Measurements from ENCODE around the gene KRTAP5-9.
"Not testable (repeated sequence)": the region's sequence is repeated elsewhere in the genome, so short reads cannot be mapped to it uniquely, and the experiment has no call there.

The KRTAP5-9 gene

GRCh38 chr11:71534711-71535608 lies 13.3 kb upstream of the KRTAP5-9 start:
- DNase-seq = not testable (repeated sequence)

- DNase-seq = no peak
Measured at GRCh38 chr11:71535825-71536224, 12.4 kb upstream of the KRTAP5-9 start.

- DNase-seq = no peak
Measured at GRCh38 chr11:71537537-71537936, 10.7 kb upstream of the KRTAP5-9 start.

GRCh38 chr11:71537977-71538665 lies 10.1 kb upstream of the KRTAP5-9 start, which contains the start of gene KRTAP5-8:
Gene KRTAP5-8 (plus strand): TSS chr11:71538025. CDS start chr11:71538056, 31 bp downstream.
- not testable (repeated sequence) for DNase-seq

DNA sequence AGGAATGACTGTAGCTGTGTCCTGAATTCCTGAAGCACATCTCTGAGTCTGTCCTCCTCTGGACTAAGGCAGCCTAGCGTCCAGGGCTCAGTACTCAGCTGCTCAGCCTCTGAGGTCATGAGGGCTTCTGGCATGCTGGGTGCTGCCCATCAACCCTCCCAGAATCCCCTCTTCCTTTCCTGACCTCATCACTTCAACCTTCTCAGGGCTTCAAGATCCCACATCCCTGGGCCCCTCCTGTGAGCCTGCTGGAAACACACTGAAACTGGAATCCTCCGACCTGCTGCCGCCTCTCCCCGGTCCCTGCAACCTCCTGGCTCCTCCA lies 9.6 kb upstream of the KRTAP5-9 start:
- DNase-seq = no peak

GRCh38 chr11:71539017-71539416 lies 9.2 kb upstream of the KRTAP5-9 start:
- no peak for DNase-seq

DNA sequence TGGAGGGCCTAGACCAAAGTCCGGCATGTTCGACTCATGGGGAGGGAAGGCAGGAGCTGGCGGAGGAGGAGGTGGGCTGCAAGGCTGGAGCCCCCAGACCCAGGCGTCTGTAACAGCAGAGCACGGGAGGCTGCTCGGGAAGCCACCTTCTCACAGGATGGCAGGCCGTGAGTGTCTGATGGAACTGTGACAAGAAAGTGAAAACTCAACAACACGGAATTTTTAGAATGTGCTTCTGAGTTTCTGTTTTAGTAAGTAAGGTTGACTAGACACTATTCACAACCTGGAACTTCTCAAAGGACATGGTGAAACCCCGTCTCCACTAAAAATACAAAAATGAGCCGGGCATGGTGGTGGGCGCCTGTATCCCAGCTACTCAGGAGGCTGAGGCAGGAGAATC lies 8.2 kb upstream of the KRTAP5-9 start:
- DNase-seq = not testable (repeated sequence)

DNA sequence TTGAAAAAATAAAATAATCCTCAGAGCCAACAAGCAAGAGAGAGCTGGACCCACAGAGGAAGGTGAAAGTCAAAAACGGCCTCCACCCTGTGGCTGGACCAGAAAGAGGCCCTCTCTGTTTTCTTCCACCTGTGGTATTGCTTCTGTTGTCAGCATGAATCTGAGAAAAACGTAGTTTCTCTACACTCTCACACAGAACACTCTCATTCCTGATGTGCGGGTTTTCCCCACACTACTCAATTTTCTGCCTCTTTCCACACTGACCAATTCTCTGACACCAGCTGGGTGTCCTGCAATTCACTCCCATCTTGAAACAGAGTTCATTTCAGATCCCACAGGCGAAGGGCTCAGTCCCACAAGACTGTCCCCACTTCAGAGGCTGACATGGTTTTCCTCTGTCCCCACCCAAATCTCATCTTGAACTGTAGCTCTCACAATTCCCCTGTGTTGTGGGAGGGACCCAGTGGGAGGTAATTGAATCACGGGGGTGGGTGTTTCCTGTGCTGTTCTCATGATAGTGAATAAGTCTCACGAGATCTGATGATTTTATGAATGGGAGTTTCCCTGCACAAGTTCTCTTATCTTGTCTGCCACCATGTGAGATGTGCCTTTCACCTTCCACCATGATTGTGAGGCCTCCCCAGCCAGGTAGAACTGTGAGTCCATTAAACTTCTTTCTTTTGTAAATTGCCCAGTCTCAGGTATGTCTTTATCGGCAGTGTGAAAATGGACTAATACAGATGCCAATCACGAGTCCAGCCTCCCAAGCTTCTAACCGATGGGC lies 7.5 kb upstream of the KRTAP5-9 start:
- not testable (repeated sequence) for DNase-seq

DNA sequence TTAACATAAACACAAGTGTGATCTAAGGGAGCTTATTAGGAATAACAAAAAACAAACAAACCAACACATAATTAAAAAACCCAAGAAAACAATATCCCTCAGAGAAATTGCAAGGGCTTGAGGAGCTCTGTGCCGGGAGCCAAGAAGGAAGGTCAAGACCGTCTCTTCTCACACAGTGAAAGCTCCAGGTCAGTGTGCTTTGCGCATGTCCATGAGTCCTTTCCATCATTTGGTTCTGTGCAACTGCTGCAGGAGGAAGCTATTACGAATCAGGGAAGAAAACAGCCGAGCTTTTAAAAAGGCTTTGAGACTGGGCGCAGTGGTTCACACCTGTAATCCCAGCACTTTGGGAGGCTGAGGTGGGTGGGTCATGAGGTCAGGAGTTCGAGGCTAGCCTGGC lies 5.8 kb upstream of the KRTAP5-9 start:
- no peak for DNase-seq

GRCh38 chr11:71542879-71543777 lies 5.1 kb upstream of the KRTAP5-9 start:
- DNase-seq = no peak

GRCh38 chr11:71543866-71544265 lies 4.4 kb upstream of the KRTAP5-9 start:
- no peak for DNase-seq

GRCh38 chr11:71544525-71545214 lies 3.5 kb upstream of the KRTAP5-9 start:
- DNase-seq = no peak

DNA sequence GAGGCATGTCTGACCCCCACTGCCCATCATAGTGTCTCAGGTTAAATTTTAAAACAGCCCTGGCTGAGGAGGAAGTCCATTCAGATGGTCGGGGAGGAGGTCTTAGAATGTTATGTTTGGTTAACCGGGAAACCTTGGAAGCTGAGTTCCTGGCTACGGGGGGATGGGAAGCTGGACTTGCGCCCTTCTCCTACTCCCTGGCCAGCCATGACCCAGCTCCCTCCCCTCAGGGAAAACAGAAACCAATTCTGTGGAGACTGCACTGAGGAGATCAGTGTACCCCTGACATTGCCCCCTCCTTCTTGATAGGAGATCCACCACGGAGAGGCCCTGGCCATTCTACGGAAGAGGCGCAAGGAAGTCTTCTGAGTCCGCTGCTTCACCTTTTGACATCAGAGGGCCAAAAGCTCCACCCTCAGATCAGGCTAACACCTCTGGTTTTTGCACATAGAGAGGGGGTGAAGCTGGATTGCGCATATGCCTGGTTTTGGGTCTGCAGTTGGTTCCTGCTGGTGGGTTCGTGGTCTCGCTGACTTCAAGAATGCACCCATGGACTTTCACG lies 2.7 kb upstream of the KRTAP5-9 start:
- DNase-seq = no peak

DNA sequence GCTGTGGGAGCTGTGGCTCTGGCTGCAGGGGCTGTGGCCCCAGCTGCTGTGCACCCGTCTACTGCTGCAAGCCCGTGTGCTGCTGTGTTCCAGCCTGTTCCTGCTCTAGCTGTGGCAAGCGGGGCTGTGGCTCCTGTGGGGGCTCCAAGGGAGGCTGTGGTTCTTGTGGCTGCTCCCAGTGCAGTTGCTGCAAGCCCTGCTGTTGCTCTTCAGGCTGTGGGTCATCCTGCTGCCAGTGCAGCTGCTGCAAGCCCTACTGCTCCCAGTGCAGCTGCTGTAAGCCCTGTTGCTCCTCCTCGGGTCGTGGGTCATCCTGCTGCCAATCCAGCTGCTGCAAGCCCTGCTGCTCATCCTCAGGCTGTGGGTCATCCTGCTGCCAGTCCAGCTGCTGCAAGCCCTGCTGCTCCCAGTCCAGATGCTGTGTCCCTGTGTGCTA lies 514 bp downstream of the KRTAP5-9 start:
- DNase-seq = no peak

- DNase-seq = no peak
Measured at GRCh38 chr11:71551711-71552110, 3.5 kb downstream of the KRTAP5-9 start.

GRCh38 chr11:71554996-71555395 lies 6.8 kb downstream of the KRTAP5-9 start:
- DNase-seq = no peak

GRCh38 chr11:71555508-71555907 lies 7.3 kb downstream of the KRTAP5-9 start:
- no peak for DNase-seq

DNA sequence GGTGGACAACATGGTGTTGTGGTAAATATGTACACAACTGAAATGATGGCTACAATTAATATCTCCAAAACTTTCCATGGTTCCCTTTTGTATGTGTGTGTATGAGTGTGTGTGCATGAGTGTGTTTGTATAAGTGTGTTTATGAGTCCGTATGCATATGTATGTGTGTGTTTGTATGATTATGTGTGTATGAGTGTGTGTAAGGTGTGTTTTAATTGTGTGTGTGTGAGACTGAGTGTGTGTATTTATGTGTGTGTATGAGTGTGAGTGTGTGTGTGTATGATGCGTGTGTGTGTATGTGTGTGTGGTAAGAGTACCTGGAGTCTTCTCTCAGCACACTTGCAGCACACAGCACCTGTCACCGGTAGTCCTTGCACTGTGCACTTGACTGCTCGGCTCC lies 7.8 kb downstream of the KRTAP5-9 start:
- DNase-seq = no peak

- no peak for DNase-seq
Measured at GRCh38 chr11:71557257-71557656, 9.0 kb downstream of the KRTAP5-9 start.

GRCh38 chr11:71558996-71559395 lies 10.8 kb downstream of the KRTAP5-9 start:
- no peak for DNase-seq

DNA sequence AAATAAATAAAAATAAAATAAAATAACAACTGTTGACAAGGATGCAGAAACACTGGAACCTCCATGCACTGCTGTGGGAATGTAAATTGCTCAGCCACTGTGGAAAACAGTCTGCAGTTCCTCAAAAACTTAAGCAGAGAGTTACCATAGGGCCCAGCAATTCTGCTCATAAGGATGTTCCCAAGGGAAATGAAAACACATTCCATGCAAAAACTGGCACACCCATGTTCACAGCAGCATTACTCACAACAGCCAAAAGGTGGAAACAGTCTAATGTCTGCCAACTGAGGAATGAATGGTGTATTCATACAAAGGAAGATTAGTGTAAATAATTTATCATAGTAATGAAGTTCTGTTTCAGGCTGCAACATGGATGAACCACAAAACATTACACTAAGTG lies 13.9 kb downstream of the KRTAP5-9 start:
- no peak for DNase-seq

Data from NCI-H1417 treated with DMSO at 0.1 percent for 48 hours (cell line).